A172 (cell line): ENCODE results near the gene UPF1. TPM values are rescaled to one million over a fixed set of nuclear protein-coding genes. Genes with fewer than 3 reads are reported as not detected.
A peak's percentile ranks its signal among the peaks of the same experiment; 100 is the strongest.

Source experiments
- DNase-seq: peaks from one replicate; pipeline ENCODE4 v3.0.0-alpha.2; 2015; ENCODE audit warnings: low spot score
- total RNA-seq: library from RNA; depleted of rRNA; stranded (reverse); fragments of >200 nt; shearing (Covaris generic); gene quantifications from 2 replicates; pipeline ENCODE4 v1.2.3, GENCODE V29; 2014; rRNA removed

Gene UPF1
- total RNA-seq: 40.3 and 56.4 TPM in 2 replicates

DNA sequence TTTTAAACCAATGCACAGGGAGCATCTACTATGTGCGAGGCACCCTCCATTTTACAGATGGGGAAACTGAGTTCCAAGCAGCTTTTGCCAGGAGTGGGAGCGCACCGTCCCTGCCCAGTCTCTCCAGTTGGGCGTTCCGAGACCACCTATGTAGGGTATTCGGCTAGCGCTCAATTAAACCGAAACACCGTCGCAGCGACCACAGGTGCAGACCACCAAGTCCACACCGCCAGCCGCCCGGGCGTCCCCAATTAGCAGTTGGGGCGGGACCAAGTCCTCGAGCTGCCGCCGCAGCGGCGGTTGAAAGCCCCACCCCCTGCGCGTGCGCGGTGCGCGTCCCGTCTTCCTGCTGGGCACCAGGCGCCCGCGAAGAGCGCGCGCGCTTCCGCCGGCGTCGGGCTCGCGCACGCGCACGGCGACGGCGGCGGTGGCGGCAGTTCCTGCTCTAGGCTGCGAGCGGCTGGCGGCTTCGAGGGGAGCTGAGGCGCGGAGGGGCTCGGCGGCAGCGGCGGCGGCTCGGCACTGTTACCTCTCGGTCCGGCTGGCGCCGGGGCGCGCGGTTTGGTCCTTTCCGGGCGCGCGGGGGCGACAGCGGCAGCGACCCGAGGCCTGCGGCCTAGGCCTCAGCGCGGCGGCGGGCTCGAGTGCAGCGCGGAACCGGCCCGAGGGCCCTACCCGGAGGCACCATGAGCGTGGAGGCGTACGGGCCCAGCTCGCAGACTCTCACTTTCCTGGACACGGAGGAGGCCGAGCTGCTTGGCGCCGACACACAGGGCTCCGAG is at the start of gene UPF1:
Gene UPF1 (plus strand): TSS at position 436 of the 782 bp plus-strand sequence. CDS start 251 bp downstream, at position 687.
- DNase-seq: peak; percentile 75

DNA sequence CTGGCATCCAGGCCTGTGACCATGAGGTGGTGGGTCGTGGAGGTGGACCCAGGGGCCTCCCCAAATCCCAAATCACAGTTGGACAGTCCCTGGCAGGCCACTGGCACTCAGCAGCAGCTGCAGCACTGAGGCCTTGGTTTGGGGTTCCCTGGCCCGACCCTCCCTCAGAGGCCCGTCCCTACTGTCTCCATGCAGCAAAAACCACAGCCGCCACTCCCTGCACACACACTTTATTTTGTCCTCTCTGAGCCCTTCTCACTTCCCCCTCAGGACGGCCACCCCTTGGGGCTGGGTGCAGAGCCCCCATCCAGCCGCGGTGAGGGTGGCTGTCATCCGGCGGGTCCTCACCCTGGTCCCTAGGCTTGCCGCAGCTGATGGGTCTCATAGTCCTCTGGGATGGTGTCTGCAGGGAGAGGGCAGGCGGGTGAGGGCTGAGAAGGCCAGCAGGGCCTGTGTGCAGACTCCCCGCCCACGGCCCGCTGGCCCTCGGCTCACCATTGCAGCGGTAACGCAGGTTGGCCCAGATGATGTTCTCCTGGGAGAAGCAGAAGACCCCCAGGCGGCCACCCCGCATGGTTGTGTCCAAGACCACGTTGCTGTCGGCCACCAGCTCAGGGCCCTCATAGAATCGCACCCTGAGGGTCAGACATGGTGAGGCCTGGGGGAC is 49.1 kb upstream of the UPF1 start:
- no peak for DNase-seq

DNA sequence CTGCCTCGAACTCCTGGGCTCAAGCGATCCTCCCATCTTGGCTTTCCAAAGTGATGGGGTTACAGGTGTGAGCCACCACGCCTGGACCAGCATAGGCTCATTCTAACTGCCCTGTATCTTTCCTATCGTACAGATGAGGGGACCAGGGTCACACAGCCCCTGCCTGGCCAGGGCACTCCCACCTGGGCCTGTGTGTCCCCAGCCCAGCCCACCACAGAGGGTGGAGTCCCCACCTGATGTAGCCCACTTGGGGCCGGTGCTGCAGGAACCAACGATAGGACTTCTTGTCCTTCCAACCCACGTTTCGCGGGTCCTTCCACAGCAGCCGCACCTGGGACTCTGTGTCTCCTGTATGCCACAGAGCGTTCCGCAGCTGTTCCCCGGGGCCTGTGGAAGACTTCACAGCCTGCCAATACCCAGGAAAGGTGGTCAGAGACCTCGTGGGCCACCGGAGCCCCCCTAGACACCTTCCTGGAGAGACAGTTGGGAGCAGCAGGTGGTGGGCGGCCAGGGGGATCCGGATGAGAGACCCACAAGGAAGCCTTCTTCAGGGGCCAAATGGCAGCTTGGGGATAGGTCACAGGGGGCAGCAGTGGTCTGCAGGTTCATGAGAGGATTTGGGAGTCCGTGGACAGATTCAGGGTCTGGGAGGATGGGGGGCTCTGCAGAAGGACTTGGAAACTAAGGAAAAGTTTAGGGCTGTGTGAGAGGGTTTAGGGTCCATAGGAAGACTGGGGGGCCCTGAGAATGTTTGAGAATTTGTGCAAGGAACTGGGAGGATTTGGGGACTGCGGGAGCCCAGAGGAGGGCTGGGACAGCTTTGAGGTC is 47.6 kb upstream of the UPF1 start:
- no peak for DNase-seq

DNA sequence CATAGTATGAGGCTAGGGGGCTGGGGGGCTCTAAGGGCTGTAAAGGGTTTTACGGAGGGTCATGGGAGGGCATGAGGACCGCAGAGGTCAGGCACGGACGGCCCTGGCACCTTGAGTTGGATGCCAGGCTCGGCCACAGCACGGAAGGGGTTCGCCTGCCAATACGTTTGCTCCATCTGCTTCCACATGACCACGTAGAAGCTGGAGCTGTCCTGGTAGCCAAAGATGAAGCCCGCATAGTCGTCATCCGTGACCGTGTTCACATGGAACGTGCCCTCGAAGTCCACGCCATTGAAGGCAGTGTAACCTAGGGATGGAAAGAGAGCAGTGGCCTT is 47.0 kb upstream of the UPF1 start:
- no peak for DNase-seq

DNA sequence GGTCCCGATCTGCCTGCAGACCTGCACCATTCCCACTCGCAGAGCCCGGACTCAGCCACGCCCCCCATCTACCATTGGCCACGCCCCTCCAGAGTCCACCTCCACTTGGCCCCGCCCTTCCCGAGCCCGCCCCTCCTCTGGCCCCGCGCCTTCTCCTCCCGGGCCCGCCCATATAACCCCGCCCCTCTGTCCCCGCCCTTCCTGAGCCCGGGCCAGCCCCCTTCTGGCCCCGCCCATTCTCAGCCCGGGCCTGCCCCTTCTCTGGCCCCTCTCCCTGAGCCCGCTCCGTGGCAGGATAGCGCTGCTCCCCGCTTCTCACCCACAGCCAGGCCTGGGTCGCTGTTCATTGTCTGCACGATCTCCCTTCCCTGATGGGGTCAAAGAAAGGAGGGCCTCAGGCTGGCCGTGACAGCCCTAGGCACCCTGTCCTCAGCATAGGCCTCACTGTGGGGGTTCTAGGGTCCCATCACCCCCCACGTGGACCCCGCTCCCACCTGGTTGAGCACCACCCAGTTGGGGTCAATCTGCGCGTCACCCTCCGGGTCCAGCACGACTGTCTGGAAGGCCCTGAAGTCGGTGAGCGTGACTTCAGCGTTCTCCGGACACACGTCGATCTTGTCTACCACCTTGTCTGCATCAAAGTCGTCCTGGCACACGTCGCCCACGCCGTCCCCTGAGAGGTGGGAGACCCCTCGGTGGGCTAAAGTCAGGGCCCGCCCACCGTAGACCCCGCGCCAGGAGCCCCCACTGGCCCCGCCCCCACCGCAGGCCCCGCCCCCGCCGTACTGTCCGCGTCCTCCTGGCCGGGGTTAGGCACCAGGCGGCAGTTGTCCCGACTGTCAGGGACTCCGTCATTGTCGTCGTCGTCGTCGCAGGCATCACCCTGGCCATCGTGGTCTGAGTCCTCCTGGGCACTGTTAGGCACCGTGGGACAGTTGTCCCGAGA is 46.3 kb upstream of the UPF1 start:
- no peak for DNase-seq

DNA sequence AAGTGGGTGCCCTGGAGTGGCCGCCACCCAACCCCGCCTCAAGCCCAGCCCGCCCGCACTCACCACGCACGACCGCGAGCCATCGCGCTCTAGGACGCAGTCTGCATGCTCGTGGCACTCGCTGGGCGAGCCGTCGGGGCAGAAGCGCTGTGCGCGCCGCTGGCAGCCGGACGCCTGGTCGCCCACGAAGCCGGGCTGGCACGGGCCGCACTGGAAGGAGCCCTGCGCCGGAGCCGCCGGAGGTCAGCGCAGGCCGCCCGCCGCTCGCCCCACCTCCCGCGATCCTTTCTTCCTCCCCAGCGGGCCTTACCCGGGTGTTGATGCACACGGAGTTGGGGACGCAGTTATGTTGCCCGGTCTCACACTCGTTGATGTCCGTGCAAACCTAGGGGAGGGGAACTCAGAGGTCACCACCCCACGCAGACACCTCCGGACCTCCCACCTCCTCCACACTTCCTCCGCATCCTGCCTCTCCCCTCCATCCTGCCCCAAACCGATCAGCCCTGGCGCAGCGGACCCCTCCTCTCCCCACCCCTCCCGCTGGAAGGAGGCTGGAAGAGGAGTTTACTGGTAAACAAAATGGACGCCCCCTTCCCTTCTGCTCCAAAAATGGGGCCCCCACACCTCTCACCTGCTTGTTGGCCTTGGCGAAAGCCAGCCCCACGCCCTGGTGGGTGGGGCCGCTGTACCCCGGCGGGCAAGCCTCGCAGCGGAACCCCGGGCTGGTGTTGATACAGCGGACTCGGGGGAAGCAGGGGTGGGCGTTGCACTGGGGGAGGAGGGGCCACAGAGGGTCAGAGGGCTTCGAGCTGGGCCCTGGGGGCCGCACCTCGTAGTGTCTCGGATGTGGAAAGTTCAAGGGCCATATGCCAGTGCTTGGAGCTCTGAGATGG is 43.0 kb upstream of the UPF1 start:
- DNase-seq: no peak

DNA sequence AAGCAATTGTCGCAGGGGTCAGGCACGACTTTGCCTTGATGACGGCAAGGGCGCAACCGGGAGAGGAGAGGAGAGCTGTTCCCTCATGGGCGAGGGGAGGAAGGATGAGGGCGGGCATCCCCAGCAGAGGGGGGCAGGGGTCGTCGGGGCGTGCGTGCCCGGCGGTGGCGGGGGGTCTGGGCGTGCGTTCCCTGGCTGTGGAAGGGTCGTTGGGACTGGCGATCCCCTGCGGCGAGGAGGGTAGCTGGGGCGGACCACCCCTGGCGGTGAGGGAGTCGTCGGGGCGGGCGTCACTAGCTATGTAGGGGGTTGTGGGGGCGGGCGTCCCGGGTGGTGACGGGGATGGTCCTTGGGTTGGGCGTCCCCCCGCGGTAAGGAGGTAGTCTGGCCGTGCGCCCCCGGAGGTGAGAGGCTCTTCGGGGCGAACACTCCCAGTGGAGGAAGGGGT is 42.3 kb upstream of the UPF1 start:
- no peak for DNase-seq

DNA sequence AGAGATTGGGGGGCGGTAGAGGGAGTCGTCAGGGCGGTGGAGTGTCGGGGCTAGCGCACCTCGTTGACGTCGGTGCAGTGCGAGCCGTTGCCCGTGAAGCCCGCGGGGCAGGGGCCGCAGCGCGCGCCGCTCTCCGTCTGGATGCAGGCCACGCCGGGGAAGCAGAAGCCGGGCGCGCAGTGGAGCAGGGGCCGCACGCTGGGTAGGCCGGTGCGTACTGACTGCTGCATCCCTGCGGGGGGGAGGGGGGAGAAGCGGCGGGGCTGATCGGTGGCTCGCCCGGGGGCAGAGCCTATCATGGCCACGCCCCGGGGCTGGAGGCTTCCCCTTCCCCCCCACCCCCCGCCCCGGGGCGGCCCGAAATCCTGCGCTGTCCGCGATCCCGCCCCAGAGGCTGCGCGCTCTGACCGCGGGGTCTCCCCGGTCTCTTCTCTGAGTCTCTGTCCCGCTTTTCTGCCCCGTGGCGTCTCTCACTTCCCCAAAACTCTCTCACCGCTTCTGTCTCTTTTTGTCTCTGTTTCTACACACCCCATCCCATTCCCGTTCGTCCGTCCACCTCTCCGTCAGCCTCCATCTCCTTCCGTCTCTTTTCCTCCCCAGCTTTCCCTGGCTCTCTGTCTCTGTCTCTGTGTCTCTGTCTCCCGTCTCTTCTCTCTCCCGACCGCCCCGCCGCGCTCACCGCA is 41.7 kb upstream of the UPF1 start:
- DNase-seq: no peak

DNA sequence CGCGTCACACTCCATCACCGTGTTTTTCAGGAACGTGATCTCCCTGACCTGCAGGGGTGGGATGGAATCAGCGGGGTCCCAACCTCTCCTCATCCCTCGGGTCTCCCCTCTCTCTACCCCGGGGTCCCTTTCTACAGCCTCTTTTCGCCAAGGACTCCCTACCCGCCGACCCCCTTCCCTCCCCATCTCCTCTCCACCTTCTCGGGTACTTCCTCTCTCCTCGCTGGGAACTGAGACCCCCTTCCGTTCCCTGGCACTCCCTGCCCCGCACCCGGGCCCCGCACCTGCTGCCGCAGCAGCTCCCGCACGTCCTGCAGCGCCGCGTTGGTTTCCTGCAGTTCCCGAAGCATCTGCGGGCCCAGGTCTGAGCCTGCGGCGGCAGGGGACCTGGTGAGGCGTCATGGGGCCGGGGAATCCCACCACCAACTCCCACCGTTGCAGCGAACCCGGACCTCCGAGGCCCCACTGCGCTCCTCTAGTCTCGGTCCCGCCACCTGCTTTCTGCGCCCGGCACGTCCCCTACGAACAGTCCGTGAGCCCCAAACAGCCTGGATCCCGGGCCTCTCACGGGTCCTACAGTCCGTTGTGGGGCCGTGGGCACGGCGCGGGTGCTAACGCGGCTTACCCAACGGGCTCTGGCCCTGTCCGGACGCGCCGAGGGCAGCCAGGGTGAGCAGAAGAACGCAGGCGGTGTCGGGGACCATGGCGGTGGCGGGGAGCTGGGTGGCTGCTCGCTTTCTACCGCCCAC is 41.0 kb upstream of the UPF1 start, which contains the start of gene COMP:
Gene COMP (minus strand): TSS at position 740 of the 749 bp plus-strand sequence. CDS start 36 bp downstream, at position 704.
- DNase-seq: no peak

DNA sequence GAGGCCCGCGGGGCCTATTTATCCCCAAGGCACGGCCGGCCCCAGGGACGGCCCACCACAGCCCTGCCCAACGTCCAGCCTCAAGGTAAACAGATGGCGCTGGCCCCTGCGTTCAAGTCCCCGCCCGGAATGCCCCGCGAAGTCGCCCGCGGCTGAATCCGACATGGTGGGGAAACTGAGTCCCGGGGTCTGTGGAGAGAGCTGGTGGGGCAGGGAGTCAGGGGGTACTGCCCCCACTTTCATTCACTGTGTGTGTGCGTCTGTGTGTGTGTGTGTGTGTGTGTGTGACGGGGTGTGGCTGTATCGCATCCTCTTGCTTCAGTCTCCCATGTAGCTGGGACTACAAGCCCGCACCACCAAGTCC is 40.5 kb upstream of the UPF1 start:
- no peak for DNase-seq

DNA sequence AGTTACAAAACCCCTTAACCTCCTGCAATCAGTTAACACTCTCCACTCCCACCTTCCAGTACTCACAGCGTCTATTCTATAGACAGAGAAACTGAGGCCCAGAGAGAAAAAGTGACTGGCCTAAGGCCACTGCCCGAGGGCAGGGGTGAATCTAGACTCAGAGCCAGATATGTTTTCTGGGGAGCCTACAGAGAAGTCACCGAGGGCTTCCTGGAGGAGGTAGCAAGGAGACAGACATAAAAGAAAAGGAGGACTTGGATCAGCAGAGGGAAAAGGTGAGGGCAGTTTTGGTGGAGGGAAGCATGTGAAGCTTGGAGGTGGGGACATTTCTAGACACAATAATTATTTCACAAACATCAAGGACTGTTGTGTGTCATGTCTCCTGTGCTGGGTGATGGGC is 39.1 kb upstream of the UPF1 start:
- DNase-seq: no peak

DNA sequence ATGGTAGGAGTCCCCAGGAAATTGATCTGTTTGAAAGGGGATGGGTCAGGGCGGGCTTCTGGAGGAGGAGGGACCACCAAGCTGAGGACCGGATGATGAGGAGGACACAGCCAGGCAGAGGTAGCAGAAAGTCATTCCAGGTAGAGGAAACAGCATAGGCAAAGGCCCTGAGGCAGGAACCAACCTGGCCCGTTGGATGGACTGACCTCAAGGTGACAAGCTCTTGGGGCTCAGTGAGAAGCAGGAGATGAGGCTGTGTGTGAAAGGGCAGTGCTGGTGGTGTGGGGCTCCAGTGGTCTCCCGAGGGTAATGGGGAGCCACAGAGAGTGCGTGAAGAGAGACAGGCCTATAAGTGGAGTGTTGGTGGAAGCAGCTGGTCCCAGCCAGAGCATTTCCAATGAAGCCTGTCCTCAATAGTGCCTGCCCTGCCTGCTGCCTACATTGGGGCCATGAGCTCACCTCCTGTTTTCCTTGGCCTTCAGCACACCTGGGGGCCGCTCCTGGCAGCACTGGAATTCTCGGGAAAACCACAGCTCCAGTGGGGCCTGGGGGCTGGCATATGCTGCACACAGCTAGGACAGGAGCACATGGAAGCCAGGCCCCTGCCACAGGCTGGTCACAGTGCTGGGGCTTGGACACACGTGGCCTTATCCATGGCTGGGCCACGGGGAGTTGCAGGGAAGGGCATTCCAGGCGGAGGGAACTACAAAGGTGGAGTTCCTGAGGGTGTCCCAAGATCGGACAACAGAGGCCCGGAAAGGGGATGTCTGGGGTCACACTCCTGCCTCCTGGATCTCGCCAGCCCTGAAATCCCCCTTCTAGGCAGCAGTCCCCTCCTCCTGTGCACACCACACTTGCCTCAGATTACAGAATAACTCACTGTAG is 38.4 kb upstream of the UPF1 start:
- DNase-seq: no peak

DNA sequence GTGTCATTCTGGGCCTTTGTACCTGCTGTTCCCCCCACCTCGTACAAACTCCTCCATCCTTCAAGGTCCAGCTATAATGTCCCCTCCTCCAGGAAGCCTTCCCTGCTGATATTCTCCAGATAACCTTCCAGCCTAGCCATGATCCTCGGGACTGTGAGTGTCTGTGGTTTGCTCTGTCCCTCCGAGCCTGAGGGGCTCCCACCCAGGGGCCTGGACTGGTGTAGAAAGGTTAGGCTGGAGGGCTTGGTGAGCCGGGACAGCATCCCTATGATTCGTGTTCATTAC is 37.8 kb upstream of the UPF1 start:
- no peak for DNase-seq

DNA sequence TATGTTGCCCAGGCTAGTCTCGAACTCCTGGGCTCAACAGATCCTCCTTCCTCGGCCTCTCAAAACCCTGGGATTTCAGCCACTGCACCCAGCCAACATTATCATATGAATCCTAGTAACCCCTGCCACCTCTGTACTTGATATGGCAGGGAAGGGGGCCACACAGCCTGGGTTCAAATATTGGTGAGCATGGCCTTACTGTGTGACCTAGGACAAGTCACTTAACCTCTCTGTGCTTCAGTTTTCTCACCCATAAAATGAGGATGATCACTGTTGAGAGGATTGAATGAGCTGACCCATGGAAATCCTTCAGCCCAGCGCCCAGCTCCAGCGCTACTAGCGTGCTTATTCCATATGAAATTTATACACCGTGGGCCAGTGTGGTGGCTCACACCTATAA is 37.1 kb upstream of the UPF1 start:
- DNase-seq: no peak

DNA sequence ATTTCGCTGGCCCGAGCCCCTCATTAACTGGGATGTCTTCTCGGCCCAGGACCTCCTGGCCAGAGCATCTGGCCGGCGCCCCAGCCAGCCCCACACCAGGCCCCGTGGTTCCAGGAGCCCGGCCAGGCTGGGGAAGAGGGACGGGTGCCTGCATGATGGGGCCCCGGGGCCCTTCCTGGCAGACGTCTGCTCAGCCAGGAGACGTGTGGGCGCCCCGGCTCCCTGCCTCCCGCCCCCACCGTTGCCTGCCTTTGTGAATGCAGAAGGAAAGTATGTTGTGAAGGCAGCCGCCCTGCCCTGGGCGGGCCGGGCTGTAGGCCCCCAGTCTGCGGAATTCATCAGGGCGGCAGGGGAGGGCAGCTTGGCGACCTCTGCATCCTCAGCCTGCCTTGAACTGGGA is 36.2 kb upstream of the UPF1 start:
- DNase-seq: no peak

DNA sequence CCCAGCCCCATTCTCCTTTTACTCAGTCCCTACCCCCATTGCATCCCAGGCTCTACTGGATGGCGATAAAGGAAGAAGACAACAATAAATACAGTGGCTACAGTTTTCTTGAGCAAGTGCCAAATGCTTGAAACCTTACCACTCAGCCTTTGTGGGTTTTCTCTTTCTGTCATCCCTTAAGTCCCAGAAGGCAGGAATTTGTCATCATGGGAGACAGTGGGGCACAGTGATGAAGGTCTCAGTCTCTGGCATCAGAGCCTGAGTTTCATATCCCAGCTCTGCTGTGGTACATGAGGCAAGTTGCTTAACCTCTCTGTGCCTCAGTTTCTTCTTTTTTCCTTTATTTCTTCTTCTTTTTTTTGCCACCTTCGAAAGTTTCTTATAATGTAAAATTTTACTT is 35.5 kb upstream of the UPF1 start:
- DNase-seq: peak; percentile 44

DNA sequence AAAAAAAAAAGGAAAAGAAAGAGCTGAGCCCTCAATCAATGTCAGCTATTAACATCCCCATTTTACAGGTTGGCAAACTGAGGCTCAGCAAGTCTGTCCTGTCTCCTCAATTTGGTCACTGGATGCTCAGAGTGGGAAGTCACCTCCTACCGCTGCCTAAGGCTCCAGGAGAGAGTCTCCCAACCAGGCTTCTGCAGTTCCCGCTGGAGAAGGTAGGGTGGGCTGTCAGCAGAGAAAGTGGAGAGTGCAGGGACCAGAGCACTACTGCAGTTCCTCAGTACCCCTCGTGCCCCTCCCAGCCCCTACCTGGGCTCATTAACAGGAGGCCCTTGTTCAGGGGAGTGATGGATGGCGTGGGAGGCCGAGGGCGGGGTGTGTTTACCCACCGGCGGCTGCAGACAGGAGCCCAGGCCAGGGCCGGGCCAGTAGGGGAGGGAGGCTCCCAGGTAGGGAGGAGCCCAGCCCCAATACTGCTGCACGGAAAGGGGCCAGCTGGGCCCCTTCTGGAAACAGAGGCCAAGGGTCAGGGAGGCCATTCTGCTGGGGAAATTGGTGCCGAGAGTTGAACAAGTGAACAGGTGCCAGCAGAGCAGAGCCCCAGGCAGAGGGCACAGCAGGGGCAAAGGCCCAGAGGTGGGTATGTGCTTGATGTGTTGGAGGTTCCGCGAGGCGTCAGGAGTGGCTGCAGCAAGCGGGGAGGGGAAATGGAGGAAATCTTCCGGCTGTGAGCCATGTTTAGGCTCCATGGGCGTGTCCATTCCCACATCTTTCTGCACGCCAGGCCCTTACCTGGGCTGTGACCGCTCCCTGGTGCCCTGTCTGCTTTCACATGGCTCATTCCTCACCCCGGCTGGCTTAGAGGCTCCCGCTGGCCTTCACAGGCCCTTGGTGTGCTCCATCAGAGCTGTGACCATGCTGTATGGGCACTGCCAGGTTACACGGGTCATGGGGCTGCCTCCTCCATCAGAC is 33.1 kb upstream of the UPF1 start:
- no peak for DNase-seq
